Naive B cell (primary cell): Measurements from ENCODE around the gene CCNYL1. TPM values are rescaled to one million over a fixed set of nuclear protein-coding genes. Genes with fewer than 3 reads are reported as not detected.
"Not testable (repeated sequence)": the region's sequence is repeated elsewhere in the genome, so short reads cannot be mapped to it uniquely, and the experiment has no call there.

Experiments
- ATAC-seq, 2 donors: fragments of 150-1000 bp; cut with Tn5 transposase; 2 replicates each; pipeline ENCODE4 v1.10.0; 2021; ENCODE audit warnings: low read depth in 2 of 2, mild to moderate bottlenecking in 2 of 2, moderate library complexity in 2 of 2
- DNase-seq: peaks from one replicate; pipeline ENCODE4 v3.0.0; 2022
- H3K27ac Mint-ChIP-seq, 6 donors: one replicate each; pipeline ENCODE4 v1.8.0; 2020 to 2022; ENCODE audit warnings: mild to moderate bottlenecking in 6 of 6, mixed read lengths in 6 of 6, moderate library complexity in 5 of 6, inconsistent platforms in 2 of 6
- H3K27me3 Mint-ChIP-seq, 3 donors: one replicate each; pipeline ENCODE4 v1.8.0; 2021 to 2022; ENCODE audit warnings: mixed read lengths in 3 of 3, mild to moderate bottlenecking in 1 of 3
- H3K36me3 Mint-ChIP-seq, 2 donors: one replicate each; pipeline ENCODE4 v1.8.0; 2020 to 2022; ENCODE audit warnings: mixed read lengths in 2 of 2, inconsistent platforms in 1 of 2, mild to moderate bottlenecking in 1 of 2
- H3K4me1 Mint-ChIP-seq, 3 donors: one replicate each; pipeline ENCODE4 v1.8.0; 2020 to 2022; ENCODE audit warnings: mixed read lengths in 3 of 3, inconsistent platforms in 1 of 3, mild to moderate bottlenecking in 1 of 3, moderate library complexity in 1 of 3
- H3K4me3 Mint-ChIP-seq, 8 donors: one replicate each; pipeline ENCODE4 v1.8.0; 2020 to 2022; ENCODE audit warnings: mild to moderate bottlenecking in 8 of 8, mixed read lengths in 8 of 8, moderate library complexity in 8 of 8, inconsistent platforms in 2 of 8
- H3K9me3 Mint-ChIP-seq, 7 donors: one replicate each; pipeline ENCODE4 v1.8.0; 2020 to 2022; ENCODE audit warnings: mixed read lengths in 7 of 7, mild to moderate bottlenecking in 5 of 7, inconsistent platforms in 2 of 7, moderate library complexity in 1 of 7
- polyA plus RNA-seq, 6 donors: library from polyadenylated mRNA; unstranded; fragments of 300-500 nt; fragmentation: Illumina TruSeq; gene quantifications; one replicate each; pipeline ENCODE4 v1.2.3, GENCODE V29; 2021; ENCODE audit warnings: low read depth in 6 of 6

Gene CCNYL1
- polyA plus RNA-seq, 6 donors from 2014 or later = 0.91 to 4.7 (median 3.3) TPM

- Mint-ChIP-seq H3K27me3 (peaks cover 0 to 5% (median 0%) of the 10 kb centered on the region in 3 donors), H3K27ac (peak overlapping the region in 1 of 6 donors; percentile 7), H3K4me3 (no peak overlapping the region), H3K4me1 (peaks cover 1 to 17% (median 14%) of the 10 kb centered on the region in 3 donors), H3K36me3 (peaks cover 0 to 2% of the 10 kb centered on the region in 2 donors), H3K9me3 (no peaks in the 10 kb centered on the region)
- ATAC-seq (no peak), DNase-seq (no peak)
Observed at GRCh38 chr2:207706936-207707860, 4.2 kb upstream of the CCNYL1 start.

GRCh38 chr2:207711750-207712530 lies 500 bp downstream of the CCNYL1 start:
- peak overlapping the region; percentile 92 to 100 (median 97) for H3K4me3 Mint-ChIP-seq
- peak overlapping the region; percentile 95 to 98 (median 96) for H3K27ac Mint-ChIP-seq
- H3K4me1 Mint-ChIP-seq = peaks cover 10 to 34% (median 29%) of the 10 kb centered on the region in 3 donors
- DNase-seq = peak; percentile 64
- H3K27me3 Mint-ChIP-seq = peaks cover 0 to 5% (median 0%) of the 10 kb centered on the region in 3 donors
- ATAC-seq = peak; percentile 35
- H3K9me3 Mint-ChIP-seq = no peaks in the 10 kb centered on the region
- peaks cover 0 to 12% of the 10 kb centered on the region in 2 donors for H3K36me3 Mint-ChIP-seq

GRCh38 chr2:207716056-207716455 lies 4.6 kb downstream of the CCNYL1 start:
- Mint-ChIP-seq H3K27ac (no peak overlapping the region), H3K9me3 (no peaks in the 10 kb centered on the region), H3K27me3 (no peaks in the 10 kb centered on the region), H3K4me3 (no peak overlapping the region), H3K4me1 (peaks cover 22 to 40% (median 38%) of the 10 kb centered on the region in 3 donors), H3K36me3 (peaks cover 5 to 21% of the 10 kb centered on the region in 2 donors)
- DNase-seq (no peak), ATAC-seq (no peak)

- no peak overlapping the region for H3K27ac Mint-ChIP-seq
- no peaks in the 10 kb centered on the region for H3K9me3 Mint-ChIP-seq
- peaks cover 16 to 37% (median 33%) of the 10 kb centered on the region in 3 donors for H3K4me1 Mint-ChIP-seq
- DNase-seq = no peak
- H3K27me3 Mint-ChIP-seq = no peaks in the 10 kb centered on the region
- no peak for ATAC-seq
- H3K36me3 Mint-ChIP-seq = peaks cover 5 to 15% of the 10 kb centered on the region in 2 donors
- no peak overlapping the region for H3K4me3 Mint-ChIP-seq
Observed at GRCh38 chr2:207718521-207718920, 7.1 kb downstream of the CCNYL1 start.

- peaks cover 5 to 15% of the 10 kb centered on the region in 2 donors for H3K36me3 Mint-ChIP-seq
- ATAC-seq (no peak), DNase-seq (no peak)
- H3K27ac Mint-ChIP-seq = no peak overlapping the region
- peaks cover 18 to 37% (median 37%) of the 10 kb centered on the region in 3 donors for H3K4me1 Mint-ChIP-seq
- no peaks in the 10 kb centered on the region for H3K9me3 Mint-ChIP-seq
- no peaks in the 10 kb centered on the region for H3K27me3 Mint-ChIP-seq
- H3K4me3 Mint-ChIP-seq = no peak overlapping the region
Observed at GRCh38 chr2:207719008-207719407, 7.6 kb downstream of the CCNYL1 start.

- not testable (repeated sequence) for H3K27me3 Mint-ChIP-seq, H3K36me3 Mint-ChIP-seq, ATAC-seq, H3K27ac Mint-ChIP-seq, DNase-seq, H3K9me3 Mint-ChIP-seq, H3K4me3 Mint-ChIP-seq
- peaks cover 19 to 38% (median 37%) of the 10 kb centered on the region in 3 donors for H3K4me1 Mint-ChIP-seq
Observed at GRCh38 chr2:207719655-207720054, 8.2 kb downstream of the CCNYL1 start.

GRCh38 chr2:207720517-207721187 lies 9.2 kb downstream of the CCNYL1 start:
- DNase-seq (no peak), ATAC-seq (no peak)
- H3K27ac Mint-ChIP-seq = peak overlapping the region in 4 of 6 donors; percentile 12 to 37 (median 25)
- peaks cover 23 to 44% (median 43%) of the 10 kb centered on the region in 3 donors for H3K4me1 Mint-ChIP-seq
- no peaks in the 10 kb centered on the region for H3K27me3 Mint-ChIP-seq
- H3K36me3 Mint-ChIP-seq = peaks cover 5 to 8% of the 10 kb centered on the region in 2 donors
- no peak overlapping the region for H3K4me3 Mint-ChIP-seq
- H3K9me3 Mint-ChIP-seq = no peaks in the 10 kb centered on the region

GRCh38 chr2:207722773-207723424 lies 11.5 kb downstream of the CCNYL1 start:
- Mint-ChIP-seq H3K9me3 (no peaks in the 10 kb centered on the region), H3K36me3 (no peaks in the 10 kb centered on the region), H3K27ac (peak overlapping the region in 4 of 6 donors; percentile 16 to 63 (median 56)), H3K4me3 (peak overlapping the region in 1 of 8 donors; percentile 61), H3K4me1 (peaks cover 38 to 59% (median 57%) of the 10 kb centered on the region in 3 donors), H3K27me3 (no peaks in the 10 kb centered on the region)
- no peak for ATAC-seq
- DNase-seq = no peak

GRCh38 chr2:207723425-207723787 lies 12.0 kb downstream of the CCNYL1 start:
- peaks cover 38 to 63% (median 63%) of the 10 kb centered on the region in 3 donors for H3K4me1 Mint-ChIP-seq
- not testable (repeated sequence) for DNase-seq, H3K4me3 Mint-ChIP-seq, ATAC-seq, H3K36me3 Mint-ChIP-seq, H3K9me3 Mint-ChIP-seq, H3K27me3 Mint-ChIP-seq
- peak overlapping the region in 2 of 6 donors; percentile 52 to 59 for H3K27ac Mint-ChIP-seq

- DNase-seq = no peak
- Mint-ChIP-seq H3K36me3 (peaks cover 0 to 2% of the 10 kb centered on the region in 2 donors), H3K4me1 (peaks cover 38 to 68% (median 66%) of the 10 kb centered on the region in 3 donors), H3K27ac (peak overlapping the region in 5 of 6 donors; percentile 16 to 84 (median 59)), H3K4me3 (no peak overlapping the region), H3K9me3 (no peaks in the 10 kb centered on the region), H3K27me3 (no peaks in the 10 kb centered on the region)
- ATAC-seq = no peak
Observed at GRCh38 chr2:207724113-207724512, 12.7 kb downstream of the CCNYL1 start.

- Mint-ChIP-seq H3K36me3 (peaks cover 5 to 9% of the 10 kb centered on the region in 2 donors), H3K9me3 (no peaks in the 10 kb centered on the region), H3K4me3 (peak overlapping the region in 6 of 8 donors; percentile 32 to 79 (median 66)), H3K4me1 (peaks cover 35 to 67% (median 65%) of the 10 kb centered on the region in 3 donors), H3K27me3 (no peaks in the 10 kb centered on the region), H3K27ac (peak overlapping the region; percentile 16 to 87 (median 62))
- peak in 1 of 2 donors; percentile 59 for ATAC-seq
- DNase-seq = no peak
Observed at GRCh38 chr2:207725873-207726578, 14.6 kb downstream of the CCNYL1 start.

- peak overlapping the region; percentile 36 to 87 (median 74) for H3K4me3 Mint-ChIP-seq
- no peaks in the 10 kb centered on the region for H3K27me3 Mint-ChIP-seq
- peak in 1 of 2 donors; percentile 37 for ATAC-seq
- peaks cover 35 to 60% (median 53%) of the 10 kb centered on the region in 3 donors for H3K4me1 Mint-ChIP-seq
- peaks cover 5 to 9% of the 10 kb centered on the region in 2 donors for H3K36me3 Mint-ChIP-seq
- no peaks in the 10 kb centered on the region for H3K9me3 Mint-ChIP-seq
- peak overlapping the region; percentile 53 to 90 (median 80) for H3K27ac Mint-ChIP-seq
- no peak for DNase-seq
Observed at GRCh38 chr2:207727261-207727660, 15.8 kb downstream of the CCNYL1 start.
